ACC112 (cell line): ENCODE measurements around the gene IQCF5.

ENCODE experiments used
- H2AFZ ChIP-seq: fragments of 200-600 bp; sonication (generic); one replicate; pipeline ENCODE4 v1.6.0; 2017; ENCODE audit warnings: antibody characterized with exemption, low read length; ENCODE audit not compliant: unreplicated experiment
- H3K27ac ChIP-seq: fragments of 200-600 bp; sonication (generic); 2 replicates; pipeline ENCODE4 v1.5.1; 2014; ENCODE audit warnings: low read depth, mild to moderate bottlenecking, antibody characterized with exemption, low read length, moderate library complexity
- H3K27me3 ChIP-seq: fragments of 200-600 bp; sonication (generic); 2 replicates; pipeline ENCODE4 v1.6.1; 2014; ENCODE audit warnings: mild to moderate bottlenecking, antibody characterized with exemption, low read length, moderate library complexity, mixed read lengths; ENCODE audit not compliant: insufficient read depth
- H3K36me3 ChIP-seq: fragments of 200-600 bp; sonication (generic); 2 replicates; pipeline ENCODE4 v1.6.1; 2016; ENCODE audit warnings: mild to moderate bottlenecking, antibody characterized with exemption, low read length, moderate library complexity, mixed read lengths; ENCODE audit not compliant: insufficient read depth
- H3K4me1 ChIP-seq: fragments of 200-600 bp; sonication (generic); one replicate; pipeline ENCODE4 v1.6.1; 2016; ENCODE audit warnings: low read length, mixed read lengths; ENCODE audit not compliant: insufficient read depth, unreplicated experiment, control insufficient read depth
- H3K4me3 ChIP-seq: fragments of 200-600 bp; sonication (generic); 2 replicates; pipeline ENCODE4 v1.5.1; 2014; ENCODE audit warnings: mild to moderate bottlenecking, low read depth, low read length
- H3K79me2 ChIP-seq: fragments of 200-600 bp; sonication (generic); one replicate; pipeline ENCODE4 v1.6.0; 2016; ENCODE audit warnings: low read length; ENCODE audit not compliant: control insufficient read depth, unreplicated experiment, insufficient read depth

Gene IQCF5

GRCh38 chr3:51891242-51892039 is 16.0 kb upstream of the IQCF5 start:
- Histone ChIP-seq H3K4me3 (no peak overlapping the region), H3K27ac (no peak overlapping the region), H3K4me1 (no peaks in the 10 kb centered on the region), H2AFZ (no peak overlapping the region), H3K79me2 (no peaks in the 10 kb centered on the region), H3K27me3 (peaks cover 58% of the 10 kb centered on the region), H3K36me3 (no peaks in the 10 kb centered on the region)

DNA sequence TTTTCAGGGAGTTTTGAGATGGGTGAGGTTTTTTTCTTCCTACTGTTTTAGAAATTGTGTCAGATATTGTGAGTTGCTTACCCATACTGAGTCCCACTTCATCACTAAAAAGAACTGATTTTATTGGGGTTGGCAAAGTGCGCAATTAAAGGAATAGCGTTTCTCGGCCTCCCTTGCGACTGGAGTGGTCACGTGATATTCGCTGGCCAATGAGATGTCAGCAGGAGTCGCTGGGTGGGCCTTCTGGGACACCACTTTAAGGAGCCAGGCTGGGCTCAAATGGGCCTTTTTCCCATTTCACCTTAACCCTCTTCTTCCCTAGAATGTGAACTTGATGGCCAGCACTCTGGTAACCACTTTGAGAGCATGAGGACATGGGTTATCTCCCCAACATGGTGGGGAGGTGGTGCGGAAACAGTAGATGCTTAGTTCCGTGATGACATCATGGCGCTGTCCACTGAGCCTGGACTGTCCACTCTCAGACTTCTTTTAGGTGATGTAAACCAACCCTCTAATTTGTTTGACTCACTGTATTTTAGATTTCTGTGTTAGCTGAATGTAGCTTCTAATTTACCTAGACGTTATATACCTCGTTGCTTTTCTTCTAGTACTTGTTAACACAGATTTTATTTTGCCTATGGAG is 13.2 kb upstream of the IQCF5 start:
- H3K4me1 ChIP-seq = no peaks in the 10 kb centered on the region
- H3K4me3 ChIP-seq = no peak overlapping the region
- H3K27ac ChIP-seq = no peak overlapping the region
- H2AFZ ChIP-seq = no peak overlapping the region
- peaks cover 68% of the 10 kb centered on the region for H3K27me3 ChIP-seq
- no peaks in the 10 kb centered on the region for H3K79me2 ChIP-seq
- H3K36me3 ChIP-seq = no peaks in the 10 kb centered on the region

- Histone ChIP-seq H3K4me3 (no peak overlapping the region), H2AFZ (no peak overlapping the region), H3K36me3 (no peaks in the 10 kb centered on the region), H3K27me3 (peaks cover 71% of the 10 kb centered on the region), H3K79me2 (no peaks in the 10 kb centered on the region), H3K4me1 (no peaks in the 10 kb centered on the region), H3K27ac (no peak overlapping the region)
Observed at GRCh38 chr3:51887620-51888019, 12.2 kb upstream of the IQCF5 start.

DNA sequence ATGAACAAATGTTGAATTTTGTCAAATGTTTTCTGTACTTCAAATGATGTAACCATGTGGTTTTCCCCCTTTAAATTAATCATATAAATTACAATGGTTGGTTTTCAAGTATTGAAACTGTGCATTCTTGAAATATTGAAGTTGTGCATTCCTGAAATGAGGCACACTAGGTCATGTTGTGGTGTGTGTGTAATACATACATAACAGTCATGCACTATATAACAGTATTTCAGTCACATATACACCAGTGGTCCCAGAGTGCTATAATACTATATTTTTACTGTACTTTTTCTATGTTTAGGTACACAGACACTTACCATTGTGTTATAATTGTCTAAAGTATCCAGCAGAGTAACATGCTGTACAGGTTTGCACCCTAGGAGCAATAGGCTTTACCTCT is 11.0 kb upstream of the IQCF5 start:
- Histone ChIP-seq H3K27me3 (peaks cover 74% of the 10 kb centered on the region), H3K36me3 (no peaks in the 10 kb centered on the region), H2AFZ (no peak overlapping the region), H3K79me2 (no peaks in the 10 kb centered on the region), H3K4me3 (no peak overlapping the region), H3K4me1 (no peaks in the 10 kb centered on the region), H3K27ac (no peak overlapping the region)

GRCh38 chr3:51879937-51880336 is 4.5 kb upstream of the IQCF5 start:
- no peaks in the 10 kb centered on the region for H3K79me2 ChIP-seq
- no peaks in the 10 kb centered on the region for H3K4me1 ChIP-seq
- H3K4me3 ChIP-seq = no peak overlapping the region
- H2AFZ ChIP-seq = no peak overlapping the region
- no peaks in the 10 kb centered on the region for H3K36me3 ChIP-seq
- no peak overlapping the region for H3K27ac ChIP-seq
- peaks cover 79% of the 10 kb centered on the region for H3K27me3 ChIP-seq

DNA sequence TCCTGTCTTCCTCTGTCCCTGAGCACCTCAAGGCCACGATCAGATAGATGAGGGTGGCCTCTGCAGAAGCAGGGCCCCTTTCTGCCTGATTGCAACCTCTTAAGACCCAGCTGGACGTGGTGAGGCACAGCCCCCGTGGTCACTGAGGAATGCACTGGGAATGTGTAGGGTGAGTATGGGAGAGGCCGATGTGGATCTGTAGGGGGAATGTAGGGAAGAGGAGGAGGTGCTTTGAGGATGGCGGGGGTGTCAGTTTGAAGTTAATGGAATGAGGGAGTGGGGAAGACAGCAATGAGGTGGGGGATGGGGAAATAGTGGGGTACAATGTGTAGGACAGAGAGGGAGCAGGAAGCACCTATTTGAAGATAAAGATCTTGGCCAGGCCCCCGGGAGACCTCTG is 785 bp upstream of the IQCF5 start:
- H3K36me3 ChIP-seq = no peaks in the 10 kb centered on the region
- no peak overlapping the region for H2AFZ ChIP-seq
- peaks cover 72% of the 10 kb centered on the region for H3K27me3 ChIP-seq
- H3K27ac ChIP-seq = no peak overlapping the region
- no peaks in the 10 kb centered on the region for H3K79me2 ChIP-seq
- no peaks in the 10 kb centered on the region for H3K4me1 ChIP-seq
- H3K4me3 ChIP-seq = no peak overlapping the region

DNA sequence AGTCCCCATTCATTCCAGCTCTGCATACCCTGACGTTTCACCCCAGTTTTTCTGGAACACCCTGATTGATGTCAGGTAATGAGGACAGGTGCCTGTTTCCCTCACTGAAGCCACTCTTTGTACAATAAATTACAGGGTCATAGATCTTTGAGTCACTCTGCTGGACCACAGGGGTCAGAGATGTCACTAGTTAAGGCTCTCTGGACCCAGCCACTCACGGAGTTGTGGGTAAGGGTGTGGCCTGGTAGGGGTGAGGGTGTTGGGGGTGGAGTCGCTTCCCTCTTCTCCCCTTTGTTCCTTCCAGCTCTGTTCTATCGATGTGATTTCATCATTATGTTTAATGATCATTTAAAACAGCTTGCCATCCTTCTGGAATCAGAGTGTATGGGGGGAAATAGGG is 512 bp downstream of the IQCF5 start:
- no peaks in the 10 kb centered on the region for H3K4me1 ChIP-seq
- no peak overlapping the region for H3K4me3 ChIP-seq
- H3K27ac ChIP-seq = no peak overlapping the region
- no peaks in the 10 kb centered on the region for H3K79me2 ChIP-seq
- no peak overlapping the region for H2AFZ ChIP-seq
- peaks cover 68% of the 10 kb centered on the region for H3K27me3 ChIP-seq
- no peaks in the 10 kb centered on the region for H3K36me3 ChIP-seq

GRCh38 chr3:51874411-51874810 is 990 bp downstream of the IQCF5 start:
- peaks cover 68% of the 10 kb centered on the region for H3K27me3 ChIP-seq
- H3K27ac ChIP-seq = no peak overlapping the region
- no peaks in the 10 kb centered on the region for H3K4me1 ChIP-seq
- no peaks in the 10 kb centered on the region for H3K36me3 ChIP-seq
- no peak overlapping the region for H3K4me3 ChIP-seq
- H2AFZ ChIP-seq = no peak overlapping the region
- no peaks in the 10 kb centered on the region for H3K79me2 ChIP-seq

GRCh38 chr3:51873876-51874275 is 1.5 kb downstream of the IQCF5 start:
- Histone ChIP-seq H3K4me3 (no peak overlapping the region), H3K27me3 (peaks cover 71% of the 10 kb centered on the region), H3K27ac (no peak overlapping the region), H2AFZ (no peak overlapping the region), H3K4me1 (no peaks in the 10 kb centered on the region), H3K79me2 (no peaks in the 10 kb centered on the region), H3K36me3 (no peaks in the 10 kb centered on the region)

DNA sequence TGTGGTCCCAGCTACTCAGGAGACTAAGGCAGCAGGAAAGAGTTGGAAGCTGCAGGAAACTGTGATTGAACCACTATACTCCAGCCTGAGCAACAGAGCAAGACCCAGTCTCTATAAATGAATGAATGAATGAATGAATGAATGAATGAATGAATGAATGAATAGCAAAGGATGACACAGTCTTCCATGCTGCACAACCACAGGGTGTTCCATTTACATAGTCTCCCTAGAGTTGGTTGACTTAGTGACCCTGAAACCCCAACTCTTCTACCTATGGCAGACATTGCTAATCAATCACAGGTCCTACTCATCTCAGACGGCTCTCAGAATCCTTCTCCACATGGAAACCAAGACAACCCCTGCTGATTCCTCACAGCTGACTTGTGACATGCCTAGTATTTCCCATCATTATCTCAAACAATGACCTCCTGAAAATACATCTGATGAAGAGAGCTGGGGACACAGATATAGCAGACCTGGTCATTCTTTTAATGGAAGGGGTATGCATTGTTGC is 2.1 kb downstream of the IQCF5 start:
- no peak overlapping the region for H2AFZ ChIP-seq
- H3K79me2 ChIP-seq = no peaks in the 10 kb centered on the region
- H3K27ac ChIP-seq = no peak overlapping the region
- no peak overlapping the region for H3K4me3 ChIP-seq
- H3K27me3 ChIP-seq = peaks cover 69% of the 10 kb centered on the region
- no peaks in the 10 kb centered on the region for H3K4me1 ChIP-seq
- H3K36me3 ChIP-seq = no peaks in the 10 kb centered on the region

DNA sequence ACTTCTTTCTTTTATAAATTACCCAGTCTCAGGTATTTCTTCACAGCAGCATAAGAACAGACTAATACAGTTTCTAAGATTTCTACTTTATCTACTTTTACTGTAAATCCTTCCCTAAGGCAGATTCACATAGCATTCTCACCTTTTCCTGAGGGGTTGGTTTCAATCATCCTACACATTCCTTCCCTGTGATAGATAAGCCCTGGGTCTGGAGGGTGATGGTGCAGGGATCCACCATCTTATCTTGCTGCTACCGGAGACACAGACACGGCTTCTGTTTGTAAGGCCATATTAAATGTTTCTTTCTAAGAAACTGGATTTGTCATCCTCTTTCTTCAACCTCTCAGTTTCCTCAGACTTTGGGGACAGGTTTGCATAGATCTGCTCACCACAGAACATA is 6.1 kb downstream of the IQCF5 start:
- Histone ChIP-seq H3K36me3 (no peaks in the 10 kb centered on the region), H2AFZ (no peak overlapping the region)

More for the DNA sequence above, 6.1 kb downstream of the IQCF5 start:
- Histone ChIP-seq H3K27me3 (peaks cover 61% of the 10 kb centered on the region), H3K4me1 (no peaks in the 10 kb centered on the region), H3K4me3 (no peak overlapping the region), H3K79me2 (no peaks in the 10 kb centered on the region), H3K27ac (no peak overlapping the region)
